ENCODE results near the gene CYB5A. TPM values are rescaled to one million over a fixed set of nuclear protein-coding genes. Genes with fewer than 3 reads are reported as not detected.

Gene CYB5A
- total RNA-seq, result 10 to 100 TPM; 71.3 to 73.5 TPM

GRCh38 chr18:74291771-74292540, at the start of gene CYB5A:
Gene CYB5A, minus strand, starts transcription at chr18:74291963. Its CDS starts 88 bp downstream, at chr18:74291875.
- DNase-seq (ENCODE audit: low spot score), result peak; percentile 98
- H3K4me1 ChIP-seq, result peaks cover 0 to 32% of the 10 kb centered on the region in 2 donors
- peak within 1 kb of the TSS; percentile 66 to 71 for H3K27ac ChIP-seq
- TF ChIP-seq CTCF (IDR thresholded peaks at IDR 0.05), result no peak
- H3K4me3 ChIP-seq, result peak within 1 kb of the TSS; percentile 80 to 83
- no peaks in the 10 kb centered on the region for H3K36me3 ChIP-seq
- no peaks in the 10 kb centered on the region for H3K27me3 ChIP-seq
- no peaks in the 10 kb centered on the region for H3K9me3 ChIP-seq

GRCh38 chr18:74337912-74338309, 46.1 kb upstream of the CYB5A start:
- no peak overlapping the region for H3K27ac ChIP-seq
- no peak for TF ChIP-seq CTCF (IDR thresholded peaks at IDR 0.05)
- H3K4me3 ChIP-seq, result no peak overlapping the region
- no peaks in the 10 kb centered on the region for H3K9me3 ChIP-seq
- H3K27me3 ChIP-seq, result no peaks in the 10 kb centered on the region
- no peak for DNase-seq (ENCODE audit: low spot score)
- no peaks in the 10 kb centered on the region for H3K36me3 ChIP-seq
- no peaks in the 10 kb centered on the region for H3K4me1 ChIP-seq

- no peaks in the 10 kb centered on the region for H3K4me1 ChIP-seq
- H3K27me3 ChIP-seq, result no peaks in the 10 kb centered on the region
- no peaks in the 10 kb centered on the region for H3K36me3 ChIP-seq
- H3K9me3 ChIP-seq, result no peaks in the 10 kb centered on the region
- no peak overlapping the region for H3K4me3 ChIP-seq
- no peak overlapping the region for H3K27ac ChIP-seq
- DNase-seq (ENCODE audit: low spot score), result no peak
- TF ChIP-seq CTCF (IDR thresholded peaks at IDR 0.05), result no peak
Measured at GRCh38 chr18:74337155-74337911, 45.6 kb upstream of the CYB5A start.

- no peak overlapping the region for H3K27ac ChIP-seq
Measured at GRCh38 chr18:74336656-74337055, 44.9 kb upstream of the CYB5A start.

GRCh38 chr18:74334242-74334893, 42.6 kb upstream of the CYB5A start:
- TF ChIP-seq CTCF (IDR thresholded peaks at IDR 0.05), result no peak
- Histone ChIP-seq H3K9me3 (no peaks in the 10 kb centered on the region), H3K27ac (no peak overlapping the region), H3K4me3 (no peak overlapping the region), H3K27me3 (no peaks in the 10 kb centered on the region), H3K36me3 (no peaks in the 10 kb centered on the region), H3K4me1 (no peaks in the 10 kb centered on the region)
- DNase-seq (ENCODE audit: low spot score), result no peak

More at GRCh38 chr18:74336656-74337055, 44.9 kb upstream of the CYB5A start:
- no peaks in the 10 kb centered on the region for H3K36me3 ChIP-seq
- no peak for TF ChIP-seq CTCF (IDR thresholded peaks at IDR 0.05)
- no peak for DNase-seq (ENCODE audit: low spot score)
- H3K9me3 ChIP-seq, result no peaks in the 10 kb centered on the region
- H3K4me3 ChIP-seq, result no peak overlapping the region
- H3K4me1 ChIP-seq, result no peaks in the 10 kb centered on the region
- no peaks in the 10 kb centered on the region for H3K27me3 ChIP-seq
